GM21717 (cell line): Measurements from ENCODE around the gene GPS1.

Experiments used
- ATAC-seq: cut with Tn5 transposase; IDR thresholded peaks from one replicate; pipeline ENCODE4 v1.9.1; 2021; ENCODE audit warnings: mild to moderate bottlenecking, moderate library complexity; ENCODE audit not compliant: unreplicated experiment

GPS1 gene

GRCh38 chr17:82051776-82052637, at the start of gene GPS1, which contains the start of gene RFNG:
GPS1 (plus strand) TSS chr17:82051898; CDS start chr17:82051932, 34 bp downstream.
RFNG (minus strand) TSS chr17:82051811; CDS start chr17:82051766, 45 bp downstream.
- ATAC-seq: no peak

GRCh38 chr17:82003411-82004381, 48.0 kb upstream of the GPS1 start:
- no peak for ATAC-seq

GRCh38 chr17:82004517-82005455, 46.9 kb upstream of the GPS1 start:
- no peak for ATAC-seq

- no peak for ATAC-seq
Measured at GRCh38 chr17:82005701-82006348, 45.9 kb upstream of the GPS1 start.

GRCh38 chr17:82006468-82007227, 45.0 kb upstream of the GPS1 start:
- no peak for ATAC-seq

- ATAC-seq: no peak
Measured at GRCh38 chr17:82007228-82007494, 44.5 kb upstream of the GPS1 start.

- no peak for ATAC-seq
Measured at GRCh38 chr17:82007495-82008257, 44.0 kb upstream of the GPS1 start.

GRCh38 chr17:82008258-82008940, 43.3 kb upstream of the GPS1 start:
- no peak for ATAC-seq

- no peak for ATAC-seq
Measured at GRCh38 chr17:82008941-82009405, 42.7 kb upstream of the GPS1 start.

GRCh38 chr17:82009413-82009812, 42.3 kb upstream of the GPS1 start:
- no peak for ATAC-seq

GRCh38 chr17:82010575-82011525, 40.8 kb upstream of the GPS1 start:
- ATAC-seq: no peak

- ATAC-seq: no peak
Measured at GRCh38 chr17:82011617-82012187, 40.0 kb upstream of the GPS1 start.

- no peak for ATAC-seq
Measured at GRCh38 chr17:82012261-82012639, 39.4 kb upstream of the GPS1 start.

GRCh38 chr17:82012640-82013295, 38.9 kb upstream of the GPS1 start:
- no peak for ATAC-seq

- ATAC-seq: no peak
Measured at GRCh38 chr17:82013341-82013740, 38.4 kb upstream of the GPS1 start.

GRCh38 chr17:82013772-82014321, 37.9 kb upstream of the GPS1 start:
- no peak for ATAC-seq
